Naive thymus-derived CD8-positive, alpha-beta T cell (primary cell): ENCODE data around the gene SPNS2. TPM values are rescaled to one million over a fixed set of nuclear protein-coding genes. Genes with fewer than 3 reads are reported as not detected.
"Not testable (repeated sequence)": the region's sequence is repeated elsewhere in the genome, so short reads cannot be mapped to it uniquely, and the experiment has no call there.

Experiments
- ATAC-seq, 2 donors: fragments of 150-1000 bp; cut with Tn5 transposase in 1 of 2; sonication (Bioruptor Pico), chemical (Tn5 transposase) in 1 of 2; 1 replicate in 1 of 2; 2 replicates in 1 of 2; pipeline ENCODE4 v1.10.0; 2021; ENCODE audit warnings: mild to moderate bottlenecking in 2 of 2, moderate library complexity in 2 of 2
- POLR2A ChIA-PET: fragments of 350-600 bp; sonication (Branson Sonifier 250); formaldehyde crosslinking; loops from one replicate; lab custom pipeline; 2021; ENCODE audit warnings: antibody characterized with exemption; lab: Charles Lee
- DNase-seq, 10 donors: peaks; one replicate each; pipeline versions ENCODE4 v3.0.0 to v3.0.0-alpha.2; 2020 to 2022
- H3K27ac Mint-ChIP-seq, 10 donors: one replicate each; pipeline ENCODE4 v1.8.0; 2020 to 2022; ENCODE audit warnings: mild to moderate bottlenecking in 10 of 10, mixed read lengths in 10 of 10, moderate library complexity in 4 of 10, inconsistent platforms in 1 of 10
- H3K27me3 Mint-ChIP-seq, 5 donors: one replicate each; pipeline ENCODE4 v1.8.0; 2021 to 2022; ENCODE audit warnings: mixed read lengths in 5 of 5
- H3K36me3 Mint-ChIP-seq, 3 donors: one replicate each; pipeline ENCODE4 v1.8.0; 2020 to 2022; ENCODE audit warnings: mixed read lengths in 3 of 3, mild to moderate bottlenecking in 2 of 3, inconsistent platforms in 1 of 3
- H3K4me1 Mint-ChIP-seq, 4 donors: one replicate each; pipeline ENCODE4 v1.8.0; 2021 to 2022; ENCODE audit warnings: mixed read lengths in 4 of 4
- H3K4me3 Mint-ChIP-seq, 10 donors: one replicate each; pipeline ENCODE4 v1.8.0; 2020 to 2022; ENCODE audit warnings: mild to moderate bottlenecking in 10 of 10, mixed read lengths in 10 of 10, moderate library complexity in 6 of 10, inconsistent platforms in 1 of 10
- H3K9me3 Mint-ChIP-seq, 9 donors: one replicate each; pipeline ENCODE4 v1.8.0; 2020 to 2022; ENCODE audit warnings: mixed read lengths in 9 of 9, mild to moderate bottlenecking in 3 of 9, inconsistent platforms in 1 of 9, moderate library complexity in 1 of 9
- polyA plus RNA-seq, 3 donors: library from polyadenylated mRNA; unstranded; fragments of 300-500 nt; fragmentation: Illumina TruSeq; gene quantifications; one replicate each; pipeline ENCODE4 v1.2.3, GENCODE V29; 2021
- total RNA-seq, 8 experiments: library from RNA in 2 of 8; stranded (reverse) in 2 of 8; gene quantifications; one replicate each; pipeline ENCODE4 v1.2.3 and lab custom pipeline; 2021 to 2026

SPNS2 gene
- total and polyA plus RNA-seq, 5 experiments from 2014 or later, result 0.44 to 0.63 (median 0.53) TPM

GRCh38 chr17:4578349-4578748, 79.7 kb downstream of the SPNS2 start:
- H3K27ac Mint-ChIP-seq, H3K9me3 Mint-ChIP-seq, ATAC-seq, H3K4me3 Mint-ChIP-seq, POLR2A ChIA-PET, H3K4me1 Mint-ChIP-seq, H3K36me3 Mint-ChIP-seq: not testable (repeated sequence)
- H3K27me3 Mint-ChIP-seq, result peaks cover 2 to 28% (median 20%) of the 10 kb centered on the region in 5 donors
- DNase-seq, result peak in 1 of 10 donors; percentile 30

- H3K27ac Mint-ChIP-seq, result no peak overlapping the region
- POLR2A ChIA-PET, result no interaction called here
- DNase-seq (peak in 1 of 10 donors; percentile 6), ATAC-seq (no peak)
- H3K4me3 Mint-ChIP-seq, result no peak overlapping the region
- peaks cover 3 to 35% (median 27%) of the 10 kb centered on the region in 5 donors for H3K27me3 Mint-ChIP-seq
- H3K36me3 Mint-ChIP-seq, result no peaks in the 10 kb centered on the region
- peaks cover 2 to 9% (median 6%) of the 10 kb centered on the region in 4 donors for H3K4me1 Mint-ChIP-seq
- no peaks in the 10 kb centered on the region for H3K9me3 Mint-ChIP-seq
Observed at GRCh38 chr17:4579678-4580077, 81.0 kb downstream of the SPNS2 start.

- DNase-seq (peak in 1 of 10 donors; percentile 15), ATAC-seq (no peak)
- Mint-ChIP-seq H3K4me3 (no peak overlapping the region), H3K27me3 (peaks cover 3 to 37% (median 30%) of the 10 kb centered on the region in 5 donors), H3K4me1 (peaks cover 2 to 9% (median 6%) of the 10 kb centered on the region in 4 donors), H3K27ac (no peak overlapping the region), H3K36me3 (no peaks in the 10 kb centered on the region), H3K9me3 (no peaks in the 10 kb centered on the region)
- POLR2A ChIA-PET, result no interaction called here
Observed at GRCh38 chr17:4580291-4580690, 81.6 kb downstream of the SPNS2 start.

- ATAC-seq, result no peak
- peak in 1 of 10 donors; percentile 32 for DNase-seq
- Mint-ChIP-seq H3K9me3 (no peaks in the 10 kb centered on the region), H3K27ac (peak overlapping the region in 1 of 10 donors; percentile 49), H3K27me3 (peaks cover 7 to 50% (median 39%) of the 10 kb centered on the region in 5 donors), H3K4me3 (no peak overlapping the region), H3K36me3 (no peaks in the 10 kb centered on the region), H3K4me1 (peaks cover 2 to 9% (median 7%) of the 10 kb centered on the region in 4 donors)
- POLR2A ChIA-PET, result interaction anchor here (0.6 kb wide), 1 partner anchor 439 kb away, joined by 3 read pairs; the partner anchor contains the start of gene CYB5D2
Observed at GRCh38 chr17:4582101-4582501, 83.4 kb downstream of the SPNS2 start.

- ATAC-seq (no peak), DNase-seq (peak in 1 of 10 donors; percentile 43)
- H3K27me3 Mint-ChIP-seq, result peaks cover 7 to 50% (median 39%) of the 10 kb centered on the region in 5 donors
- H3K9me3 Mint-ChIP-seq, result no peaks in the 10 kb centered on the region
- H3K4me3 Mint-ChIP-seq, result no peak overlapping the region
- H3K27ac Mint-ChIP-seq, result no peak overlapping the region
- peaks cover 2 to 9% (median 7%) of the 10 kb centered on the region in 4 donors for H3K4me1 Mint-ChIP-seq
- no peaks in the 10 kb centered on the region for H3K36me3 Mint-ChIP-seq
- POLR2A ChIA-PET, result no interaction called here
Observed at GRCh38 chr17:4582691-4583090, 84.0 kb downstream of the SPNS2 start.

GRCh38 chr17:4583206-4583605, 84.5 kb downstream of the SPNS2 start:
- H3K36me3 Mint-ChIP-seq, result no peaks in the 10 kb centered on the region
- H3K4me3 Mint-ChIP-seq, result peak overlapping the region in 6 of 10 donors; percentile 58 to 88 (median 84)
- POLR2A ChIA-PET, result no interaction called here
- H3K27me3 Mint-ChIP-seq, result peaks cover 7 to 50% (median 39%) of the 10 kb centered on the region in 5 donors
- H3K9me3 Mint-ChIP-seq, result no peaks in the 10 kb centered on the region
- ATAC-seq (no peak), DNase-seq (no peak)
- no peak overlapping the region for H3K27ac Mint-ChIP-seq
- H3K4me1 Mint-ChIP-seq, result peaks cover 2 to 11% (median 7%) of the 10 kb centered on the region in 4 donors

- H3K4me3 Mint-ChIP-seq, result peak overlapping the region; percentile 70 to 88 (median 84)
- no peak overlapping the region for H3K27ac Mint-ChIP-seq
- H3K4me1 Mint-ChIP-seq, result peaks cover 2 to 15% (median 7%) of the 10 kb centered on the region in 4 donors
- no peaks in the 10 kb centered on the region for H3K9me3 Mint-ChIP-seq
- H3K27me3 Mint-ChIP-seq, result peaks cover 7 to 50% (median 39%) of the 10 kb centered on the region in 5 donors
- ATAC-seq (peak; percentile 79 to 82), DNase-seq (peak in 2 of 10 donors; percentile 7 to 60)
- H3K36me3 Mint-ChIP-seq, result no peaks in the 10 kb centered on the region
- POLR2A ChIA-PET, result no interaction called here
Observed at GRCh38 chr17:4583782-4584100, 85.1 kb downstream of the SPNS2 start.

- Mint-ChIP-seq H3K27me3 (peaks cover 7 to 50% (median 39%) of the 10 kb centered on the region in 5 donors), H3K4me3 (peak within 1 kb of the TSS; percentile 70 to 88 (median 84)), H3K36me3 (no peaks in the 10 kb centered on the region), H3K9me3 (no peaks in the 10 kb centered on the region), H3K27ac (no peak within 1 kb of the TSS), H3K4me1 (peaks cover 2 to 15% (median 7%) of the 10 kb centered on the region in 4 donors)
- peak; percentile 62 to 82 for ATAC-seq
- DNase-seq, result peak in 4 of 10 donors; percentile 18 to 37 (median 26)
- POLR2A ChIA-PET, result no interaction called here
Observed at GRCh38 chr17:4584101-4584916, 85.6 kb downstream of the SPNS2 start, which contains the start of gene SMTNL2. Gene SMTNL2, plus strand, starts transcription at chr17:4584529. Its CDS starts 77 bp downstream, at chr17:4584606.

- peaks cover 2 to 15% (median 7%) of the 10 kb centered on the region in 4 donors for H3K4me1 Mint-ChIP-seq
- no peak overlapping the region for H3K27ac Mint-ChIP-seq
- POLR2A ChIA-PET, result no interaction called here
- ATAC-seq (no peak), DNase-seq (no peak)
- H3K36me3 Mint-ChIP-seq, result no peaks in the 10 kb centered on the region
- H3K9me3 Mint-ChIP-seq, result no peaks in the 10 kb centered on the region
- peaks cover 7 to 50% (median 39%) of the 10 kb centered on the region in 5 donors for H3K27me3 Mint-ChIP-seq
- H3K4me3 Mint-ChIP-seq, result peak overlapping the region; percentile 30 to 75 (median 58)
Observed at GRCh38 chr17:4584917-4585637, 86.4 kb downstream of the SPNS2 start.

- H3K9me3 Mint-ChIP-seq, result no peaks in the 10 kb centered on the region
- H3K27me3 Mint-ChIP-seq, result peaks cover 7 to 53% (median 39%) of the 10 kb centered on the region in 5 donors
- ATAC-seq, result no peak
- peaks cover 2 to 15% (median 7%) of the 10 kb centered on the region in 4 donors for H3K4me1 Mint-ChIP-seq
- H3K36me3 Mint-ChIP-seq, result no peaks in the 10 kb centered on the region
- H3K4me3 Mint-ChIP-seq, result peak overlapping the region in 4 of 10 donors; percentile 12 to 69 (median 46)
- no peak for DNase-seq
- POLR2A ChIA-PET, result no interaction called here
- H3K27ac Mint-ChIP-seq, result no peak overlapping the region
Observed at GRCh38 chr17:4585638-4585994, 86.9 kb downstream of the SPNS2 start.

- H3K4me1 Mint-ChIP-seq, result peaks cover 2 to 15% (median 7%) of the 10 kb centered on the region in 4 donors
- peaks cover 7 to 53% (median 37%) of the 10 kb centered on the region in 5 donors for H3K27me3 Mint-ChIP-seq
- H3K27ac Mint-ChIP-seq, result peak overlapping the region in 1 of 10 donors; percentile 2
- DNase-seq (no peak), ATAC-seq (no peak)
- peak overlapping the region in 3 of 10 donors; percentile 43 to 72 (median 52) for H3K4me3 Mint-ChIP-seq
- no peaks in the 10 kb centered on the region for H3K9me3 Mint-ChIP-seq
- POLR2A ChIA-PET, result no interaction called here
- H3K36me3 Mint-ChIP-seq, result no peaks in the 10 kb centered on the region
Observed at GRCh38 chr17:4586043-4586442, 87.4 kb downstream of the SPNS2 start.

- DNase-seq (no peak), ATAC-seq (no peak)
- no peak overlapping the region for H3K27ac Mint-ChIP-seq
- no peak overlapping the region for H3K4me3 Mint-ChIP-seq
- POLR2A ChIA-PET, result no interaction called here
- no peaks in the 10 kb centered on the region for H3K36me3 Mint-ChIP-seq
- peaks cover 7 to 41% (median 28%) of the 10 kb centered on the region in 5 donors for H3K27me3 Mint-ChIP-seq
- H3K4me1 Mint-ChIP-seq, result peaks cover 2 to 15% (median 7%) of the 10 kb centered on the region in 4 donors
- H3K9me3 Mint-ChIP-seq, result no peaks in the 10 kb centered on the region
Observed at GRCh38 chr17:4587195-4587594, 88.5 kb downstream of the SPNS2 start.
